ENCODE measurements around the gene CNTF.
A peak's percentile ranks its signal among the peaks of the same experiment; 100 is the strongest.

CNTF gene

DNA sequence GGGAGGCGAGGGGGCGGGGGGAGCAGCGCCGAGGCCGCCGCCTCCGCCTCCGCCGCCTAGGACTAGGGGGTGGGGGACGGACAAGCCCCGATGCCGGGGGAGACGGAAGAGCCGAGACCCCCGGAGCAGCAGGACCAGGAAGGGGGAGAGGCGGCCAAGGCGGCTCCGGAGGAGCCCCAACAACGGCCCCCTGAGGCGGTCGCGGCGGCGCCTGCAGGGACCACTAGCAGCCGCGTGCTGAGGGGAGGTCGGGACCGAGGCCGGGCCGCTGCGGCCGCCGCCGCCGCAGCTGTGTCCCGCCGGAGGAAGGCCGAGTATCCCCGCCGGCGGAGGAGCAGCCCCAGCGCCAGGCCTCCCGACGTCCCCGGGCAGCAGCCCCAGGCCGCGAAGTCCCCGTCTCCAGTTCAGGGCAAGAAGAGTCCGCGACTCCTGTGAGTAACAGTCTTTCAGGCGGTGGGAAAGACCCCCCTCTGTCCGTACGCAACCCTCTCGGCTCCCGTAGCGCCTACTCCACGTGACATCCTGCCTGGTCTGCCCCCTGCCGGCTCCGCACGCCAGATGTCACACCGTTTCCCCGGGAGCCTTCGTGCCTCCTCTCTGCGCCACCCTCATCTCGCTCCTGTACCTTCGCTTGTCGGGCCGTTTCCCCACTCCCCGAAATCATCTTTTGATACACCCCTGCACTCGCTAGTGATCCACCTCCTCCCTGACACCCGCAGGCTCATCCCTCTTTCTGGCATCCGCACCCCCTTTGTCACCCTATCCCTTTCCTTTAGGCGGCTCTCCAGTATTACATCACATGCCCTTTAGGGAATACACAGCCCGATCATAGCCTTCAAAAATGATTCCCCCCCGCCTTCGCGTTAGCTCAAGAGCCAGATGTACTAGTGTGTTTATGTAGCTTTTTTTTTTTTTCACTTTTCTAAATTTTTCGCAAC is 43.0 kb upstream of the CNTF start (continued):
- TF ChIP-seq, protein P1, sequence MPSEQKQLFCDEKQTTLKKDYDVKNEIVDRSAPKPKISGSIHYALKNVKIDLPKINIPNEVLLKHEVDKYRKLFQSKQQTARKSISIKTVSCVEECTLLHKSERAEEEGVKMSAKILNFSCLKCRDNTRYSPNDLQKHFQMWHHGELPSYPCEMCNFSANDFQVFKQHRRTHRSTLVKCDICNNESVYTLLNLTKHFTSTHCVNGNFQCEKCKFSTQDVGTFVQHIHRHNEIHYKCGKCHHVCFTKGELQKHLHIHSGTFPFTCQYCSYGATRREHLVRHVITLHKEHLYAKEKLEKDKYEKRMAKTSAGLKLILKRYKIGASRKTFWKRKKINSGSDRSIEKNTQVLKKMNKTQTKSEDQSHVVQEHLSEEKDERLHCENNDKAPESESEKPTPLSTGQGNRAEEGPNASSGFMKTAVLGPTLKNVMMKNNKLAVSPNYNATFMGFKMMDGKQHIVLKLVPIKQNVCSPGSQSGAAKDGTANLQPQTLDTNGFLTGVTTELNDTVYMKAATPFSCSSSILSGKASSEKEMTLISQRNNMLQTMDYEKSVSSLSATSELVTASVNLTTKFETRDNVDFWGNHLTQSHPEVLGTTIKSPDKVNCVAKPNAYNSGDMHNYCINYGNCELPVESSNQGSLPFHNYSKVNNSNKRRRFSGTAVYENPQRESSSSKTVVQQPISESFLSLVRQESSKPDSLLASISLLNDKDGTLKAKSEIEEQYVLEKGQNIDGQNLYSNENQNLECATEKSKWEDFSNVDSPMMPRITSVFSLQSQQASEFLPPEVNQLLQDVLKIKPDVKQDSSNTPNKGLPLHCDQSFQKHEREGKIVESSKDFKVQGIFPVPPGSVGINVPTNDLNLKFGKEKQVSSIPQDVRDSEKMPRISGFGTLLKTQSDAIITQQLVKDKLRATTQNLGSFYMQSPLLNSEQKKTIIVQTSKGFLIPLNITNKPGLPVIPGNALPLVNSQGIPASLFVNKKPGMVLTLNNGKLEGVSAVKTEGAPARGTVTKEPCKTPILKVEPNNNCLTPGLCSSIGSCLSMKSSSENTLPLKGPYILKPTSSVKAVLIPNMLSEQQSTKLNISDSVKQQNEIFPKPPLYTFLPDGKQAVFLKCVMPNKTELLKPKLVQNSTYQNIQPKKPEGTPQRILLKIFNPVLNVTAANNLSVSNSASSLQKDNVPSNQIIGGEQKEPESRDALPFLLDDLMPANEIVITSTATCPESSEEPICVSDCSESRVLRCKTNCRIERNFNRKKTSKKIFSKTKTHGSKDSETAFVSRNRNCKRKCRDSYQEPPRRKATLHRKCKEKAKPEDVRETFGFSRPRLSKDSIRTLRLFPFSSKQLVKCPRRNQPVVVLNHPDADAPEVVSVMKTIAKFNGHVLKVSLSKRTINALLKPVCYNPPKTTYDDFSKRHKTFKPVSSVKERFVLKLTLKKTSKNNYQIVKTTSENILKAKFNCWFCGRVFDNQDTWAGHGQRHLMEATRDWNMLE (tag by site-specific recombination; conservative IDR thresholded peaks at IDR 0.05; ENCODE audit: low read depth): 0 out of 2 replicates have a peak, but pooled peaks have one; percentile 26
- TF ChIP-seq ZNF585B (tag by site-specific recombination; IDR thresholded peaks at IDR 0.05) (no peak), ZNF138 (tag by site-specific recombination; IDR thresholded peaks at IDR 0.05; ENCODE audit: borderline replicate concordance) (no peak), ZNF274 (IDR thresholded peaks at IDR 0.05; ENCODE audit: low read length) (no peak), ZNF274 (tag by site-specific recombination; IDR thresholded peaks at IDR 0.05; ENCODE audit: borderline replicate concordance) (no peak), SP2 (tag by site-specific recombination; IDR thresholded peaks at IDR 0.05) (peak; percentile 60), ZXDB (tag by site-specific recombination; IDR thresholded peaks at IDR 0.05) (peak; percentile 85), ZNF571 (tag by site-specific recombination; IDR thresholded peaks at IDR 0.05) (no peak), ZNF555 (tag by site-specific recombination; conservative IDR thresholded peaks at IDR 0.05) (no peak), ZNF561 (tag by site-specific recombination; IDR thresholded peaks at IDR 0.05; ENCODE audit: borderline replicate concordance) (peak; percentile 68; the same call in 1 of the 2 replicates), KLF10 (tag by site-specific recombination; IDR thresholded peaks at IDR 0.05) (peak; percentile 27; the same call in 1 of the 2 replicates), SCRT1 (tag by site-specific recombination; IDR thresholded peaks at IDR 0.05; ENCODE audit: borderline replicate concordance) (no peak), ZBTB20 (tag by site-specific recombination; IDR thresholded peaks at IDR 0.05) (peak; percentile 48; the same call in 1 of the 2 replicates), HOXA7 (CRISPR knock-in tag; IDR thresholded peaks at IDR 0.05; ENCODE audit: borderline replicate concordance) (no peak), ZNF221 (tag by site-specific recombination; IDR thresholded peaks at IDR 0.05; ENCODE audit: borderline replicate concordance) (no peak), ZNF600 (tag by site-specific recombination; IDR thresholded peaks at IDR 0.05) (peak; percentile 84), ZSCAN30 (tag by site-specific recombination; IDR thresholded peaks at IDR 0.05) (peak; percentile 63; the same call in 1 of the 2 replicates), REPIN1 (tag by site-specific recombination; IDR thresholded peaks at IDR 0.05; ENCODE audit: low read depth) (no peak), PRDM1 (tag by site-specific recombination; IDR thresholded peaks at IDR 0.05) (peak; percentile 68), OSR2 (tag by site-specific recombination; IDR thresholded peaks at IDR 0.05) (peak; percentile 53; the same call in 1 of the 2 replicates), ZNF391 (tag by site-specific recombination; IDR thresholded peaks at IDR 0.05; ENCODE audit: borderline replicate concordance, low read depth) (peak; percentile 86; the same call in 1 of the 2 replicates), ZNF514 (tag by site-specific recombination; IDR thresholded peaks at IDR 0.05) (no peak)
- TF ChIP-seq, protein P2, sequence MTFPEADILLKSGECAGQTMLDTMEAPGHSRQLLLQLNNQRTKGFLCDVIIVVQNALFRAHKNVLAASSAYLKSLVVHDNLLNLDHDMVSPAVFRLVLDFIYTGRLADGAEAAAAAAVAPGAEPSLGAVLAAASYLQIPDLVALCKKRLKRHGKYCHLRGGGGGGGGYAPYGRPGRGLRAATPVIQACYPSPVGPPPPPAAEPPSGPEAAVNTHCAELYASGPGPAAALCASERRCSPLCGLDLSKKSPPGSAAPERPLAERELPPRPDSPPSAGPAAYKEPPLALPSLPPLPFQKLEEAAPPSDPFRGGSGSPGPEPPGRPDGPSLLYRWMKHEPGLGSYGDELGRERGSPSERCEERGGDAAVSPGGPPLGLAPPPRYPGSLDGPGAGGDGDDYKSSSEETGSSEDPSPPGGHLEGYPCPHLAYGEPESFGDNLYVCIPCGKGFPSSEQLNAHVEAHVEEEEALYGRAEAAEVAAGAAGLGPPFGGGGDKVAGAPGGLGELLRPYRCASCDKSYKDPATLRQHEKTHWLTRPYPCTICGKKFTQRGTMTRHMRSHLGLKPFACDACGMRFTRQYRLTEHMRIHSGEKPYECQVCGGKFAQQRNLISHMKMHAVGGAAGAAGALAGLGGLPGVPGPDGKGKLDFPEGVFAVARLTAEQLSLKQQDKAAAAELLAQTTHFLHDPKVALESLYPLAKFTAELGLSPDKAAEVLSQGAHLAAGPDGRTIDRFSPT (tag by site-specific recombination; IDR thresholded peaks at IDR 0.05): peak; percentile 92
- TF ChIP-seq, protein P3, sequence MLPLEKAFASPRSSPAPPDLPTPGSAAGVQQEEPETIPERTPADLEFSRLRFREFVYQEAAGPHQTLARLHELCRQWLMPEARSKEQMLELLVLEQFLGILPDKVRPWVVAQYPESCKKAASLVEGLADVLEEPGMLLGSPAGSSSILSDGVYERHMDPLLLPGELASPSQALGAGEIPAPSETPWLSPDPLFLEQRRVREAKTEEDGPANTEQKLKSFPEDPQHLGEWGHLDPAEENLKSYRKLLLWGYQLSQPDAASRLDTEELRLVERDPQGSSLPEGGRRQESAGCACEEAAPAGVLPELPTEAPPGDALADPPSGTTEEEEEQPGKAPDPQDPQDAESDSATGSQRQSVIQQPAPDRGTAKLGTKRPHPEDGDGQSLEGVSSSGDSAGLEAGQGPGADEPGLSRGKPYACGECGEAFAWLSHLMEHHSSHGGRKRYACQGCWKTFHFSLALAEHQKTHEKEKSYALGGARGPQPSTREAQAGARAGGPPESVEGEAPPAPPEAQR (tag by site-specific recombination; IDR thresholded peaks at IDR 0.05): no peak
- TF ChIP-seq, protein P4, sequence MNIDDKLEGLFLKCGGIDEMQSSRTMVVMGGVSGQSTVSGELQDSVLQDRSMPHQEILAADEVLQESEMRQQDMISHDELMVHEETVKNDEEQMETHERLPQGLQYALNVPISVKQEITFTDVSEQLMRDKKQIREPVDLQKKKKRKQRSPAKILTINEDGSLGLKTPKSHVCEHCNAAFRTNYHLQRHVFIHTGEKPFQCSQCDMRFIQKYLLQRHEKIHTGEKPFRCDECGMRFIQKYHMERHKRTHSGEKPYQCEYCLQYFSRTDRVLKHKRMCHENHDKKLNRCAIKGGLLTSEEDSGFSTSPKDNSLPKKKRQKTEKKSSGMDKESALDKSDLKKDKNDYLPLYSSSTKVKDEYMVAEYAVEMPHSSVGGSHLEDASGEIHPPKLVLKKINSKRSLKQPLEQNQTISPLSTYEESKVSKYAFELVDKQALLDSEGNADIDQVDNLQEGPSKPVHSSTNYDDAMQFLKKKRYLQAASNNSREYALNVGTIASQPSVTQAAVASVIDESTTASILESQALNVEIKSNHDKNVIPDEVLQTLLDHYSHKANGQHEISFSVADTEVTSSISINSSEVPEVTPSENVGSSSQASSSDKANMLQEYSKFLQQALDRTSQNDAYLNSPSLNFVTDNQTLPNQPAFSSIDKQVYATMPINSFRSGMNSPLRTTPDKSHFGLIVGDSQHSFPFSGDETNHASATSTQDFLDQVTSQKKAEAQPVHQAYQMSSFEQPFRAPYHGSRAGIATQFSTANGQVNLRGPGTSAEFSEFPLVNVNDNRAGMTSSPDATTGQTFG (tag by site-specific recombination; IDR thresholded peaks at IDR 0.05; ENCODE audit: borderline replicate concordance): no peak
- TF ChIP-seq, protein P5, sequence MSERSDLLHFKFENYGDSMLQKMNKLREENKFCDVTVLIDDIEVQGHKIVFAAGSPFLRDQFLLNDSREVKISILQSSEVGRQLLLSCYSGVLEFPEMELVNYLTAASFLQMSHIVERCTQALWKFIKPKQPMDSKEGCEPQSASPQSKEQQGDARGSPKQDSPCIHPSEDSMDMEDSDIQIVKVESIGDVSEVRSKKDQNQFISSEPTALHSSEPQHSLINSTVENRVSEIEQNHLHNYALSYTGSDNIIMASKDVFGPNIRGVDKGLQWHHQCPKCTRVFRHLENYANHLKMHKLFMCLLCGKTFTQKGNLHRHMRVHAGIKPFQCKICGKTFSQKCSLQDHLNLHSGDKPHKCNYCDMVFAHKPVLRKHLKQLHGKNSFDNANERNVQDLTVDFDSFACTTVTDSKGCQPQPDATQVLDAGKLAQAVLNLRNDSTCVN (tag by site-specific recombination; optimal IDR thresholded peaks at IDR 0.05): peak; percentile 30
